Endodermal cell (in vitro differentiated cells): ENCODE data around the gene BTBD2. TPM values are rescaled to one million over a fixed set of nuclear protein-coding genes. Genes with fewer than 3 reads are reported as not detected.

Source experiments
- DNase-seq: peaks from one replicate; pipeline ENCODE4 v3.0.0-alpha.2; 2017
- H3K27ac ChIP-seq: 2 replicates; pipeline ENCODE4 v1.5.1; 2013; ENCODE audit warnings: mild to moderate bottlenecking, low read depth, low read length, moderate library complexity
- H3K27me3 ChIP-seq: 2 replicates; pipeline ENCODE4 v1.6.1; 2013; ENCODE audit warnings: mild to moderate bottlenecking, low read length, moderate library complexity; ENCODE audit not compliant: insufficient read depth, control insufficient read depth, poor library complexity, severe bottlenecking
- H3K36me3 ChIP-seq: 2 replicates; pipeline ENCODE4 v1.7.0; 2013; ENCODE audit warnings: mild to moderate bottlenecking, low read length, moderate library complexity; ENCODE audit not compliant: control insufficient read depth, insufficient read depth
- H3K4me1 ChIP-seq: one replicate; pipeline ENCODE4 v1.7.0; 2013; ENCODE audit warnings: low read length; ENCODE audit not compliant: control insufficient read depth, insufficient read depth
- H3K4me3 ChIP-seq: 2 replicates; pipeline ENCODE4 v1.5.1; 2013; ENCODE audit warnings: mild to moderate bottlenecking, low read length, moderate library complexity
- H3K9ac ChIP-seq: 2 replicates; pipeline ENCODE4 v1.6.1; 2013; ENCODE audit warnings: mild to moderate bottlenecking, low read length, moderate library complexity; ENCODE audit not compliant: poor library complexity, severe bottlenecking; ENCODE audit errors: extremely low read depth
- H3K9me3 ChIP-seq: 2 replicates; pipeline ENCODE4 v1.6.1; 2013; ENCODE audit warnings: mild to moderate bottlenecking, low read length, moderate library complexity; ENCODE audit not compliant: control insufficient read depth
- H3K27ac Mint-ChIP-seq: 2 replicates; pipeline ENCODE4 v1.8.0; 2020; ENCODE audit warnings: mixed read lengths
- H3K27me3 Mint-ChIP-seq: 2 replicates; pipeline ENCODE4 v1.8.0; 2021; ENCODE audit warnings: mild to moderate bottlenecking, mixed read lengths; ENCODE audit not compliant: insufficient read depth
- H3K36me3 Mint-ChIP-seq: 2 replicates; pipeline ENCODE4 v1.8.0; 2020; ENCODE audit warnings: low read depth, mixed read lengths
- H3K4me1 Mint-ChIP-seq: 2 replicates; pipeline ENCODE4 v1.8.0; 2020; ENCODE audit warnings: mixed read lengths
- H3K4me3 Mint-ChIP-seq: 2 replicates; pipeline ENCODE4 v1.8.0; 2020; ENCODE audit warnings: mild to moderate bottlenecking, moderate library complexity, mixed read lengths
- H3K9me3 Mint-ChIP-seq: 2 replicates; pipeline ENCODE4 v1.8.0; 2020; ENCODE audit warnings: mild to moderate bottlenecking, mixed read lengths
- CTCF ChIP-seq: fragments of 200-600 bp; sonication (generic); conservative IDR thresholded peaks from 2 replicates; pipeline ENCODE4 v1.5.0; 2021; ENCODE audit warnings: antibody characterized with exemption, mild to moderate bottlenecking
- WGBS, 2 experiments: methylation state at CpG; one replicate each; pipeline versions ENCODE4 v1.1.5 to v1.1.7; 2013; ENCODE audit warnings: missing lambda C conversion rate in 2 of 2, mixed read lengths in 1 of 2; ENCODE audit not compliant: insufficient coverage in 1 of 2, insufficient read length in 1 of 2; 5-methylcytosine and 5-hydroxymethylcytosine counted together
- total RNA-seq, 2 donors: library from RNA; stranded (reverse); fragmentation: NEBNext Ultra II Directional in 1 of 2; extraction: Animal tissue kit (Norgen Biotek cat#: 25700) in 1 of 2; gene quantifications; 2 replicates in 1 of 2; 3 replicates in 1 of 2; pipeline ENCODE4 v1.2.1, GENCODE V29; 2021

The BTBD2 gene
- total RNA-seq, 2 donors from 2014 or later: 107 to 112 TPM

GRCh38 chr19:1980091-1980808 lies 35.3 kb downstream of the BTBD2 start:
- Mint-ChIP-seq H3K27me3 (no peaks in the 10 kb centered on the region), H3K27ac (no peak overlapping the region), H3K9me3 (no peaks in the 10 kb centered on the region), H3K36me3 (peaks cover 46% of the 10 kb centered on the region), H3K4me1 (no peaks in the 10 kb centered on the region), H3K4me3 (no peak overlapping the region)
- no peaks in the 10 kb centered on the region for H3K9me3 ChIP-seq
- H3K27me3 ChIP-seq: no peaks in the 10 kb centered on the region
- 93 to 100% methylated on average over 18 to 35 of the region's 35 CpGs for WGBS, 2 experiments
- no peak for DNase-seq
- no peak overlapping the region for H3K4me3 ChIP-seq
- H3K36me3 ChIP-seq: peaks cover 16% of the 10 kb centered on the region
- H3K4me1 ChIP-seq: no peaks in the 10 kb centered on the region
- TF ChIP-seq CTCF: no peak
- no peak overlapping the region for H3K27ac ChIP-seq
- no peak overlapping the region for H3K9ac ChIP-seq

- Histone ChIP-seq H3K27me3 (no peaks in the 10 kb centered on the region), H3K9me3 (no peaks in the 10 kb centered on the region), H3K4me3 (no peak overlapping the region), H3K4me1 (no peaks in the 10 kb centered on the region), H3K27ac (no peak overlapping the region), H3K36me3 (peaks cover 16% of the 10 kb centered on the region), H3K9ac (no peak overlapping the region)
- Mint-ChIP-seq H3K36me3 (peaks cover 49% of the 10 kb centered on the region), H3K4me1 (no peaks in the 10 kb centered on the region), H3K27me3 (no peaks in the 10 kb centered on the region), H3K9me3 (no peaks in the 10 kb centered on the region), H3K27ac (no peak overlapping the region), H3K4me3 (no peak overlapping the region)
- no peak for TF ChIP-seq CTCF
- DNase-seq: no peak
- WGBS, 2 experiments: 92 to 100% methylated on average over 14 to 24 of the region's 28 CpGs
These were observed 35.9 kb downstream of the BTBD2 start for GRCh38 chr19:1979642-1980041.

- Histone ChIP-seq H3K9ac (no peak overlapping the region), H3K27me3 (no peaks in the 10 kb centered on the region), H3K36me3 (peaks cover 16% of the 10 kb centered on the region), H3K4me3 (no peak overlapping the region), H3K9me3 (no peaks in the 10 kb centered on the region), H3K27ac (no peak overlapping the region), H3K4me1 (no peaks in the 10 kb centered on the region)
- Mint-ChIP-seq H3K4me3 (no peak overlapping the region), H3K36me3 (peaks cover 45% of the 10 kb centered on the region), H3K4me1 (no peaks in the 10 kb centered on the region), H3K27me3 (no peaks in the 10 kb centered on the region), H3K27ac (no peak overlapping the region), H3K9me3 (no peaks in the 10 kb centered on the region)
- DNase-seq: no peak
- no peak for TF ChIP-seq CTCF
- 97% methylated on average over 32 to 36 of the region's 43 CpGs for WGBS, 2 experiments
These were observed 36.5 kb downstream of the BTBD2 start for GRCh38 chr19:1979017-1979416.
